Measurements from ENCODE around the gene HLX.

The HLX gene

GRCh38 chr1:220928320-220928719 is 49.1 kb downstream of the HLX start:
- DNase-seq = no peak

GRCh38 chr1:220928725-220929300 is 49.6 kb downstream of the HLX start:
- no peak for DNase-seq

- no peak for DNase-seq
Observed at GRCh38 chr1:220929304-220929703, 50.1 kb downstream of the HLX start.
